H9 (cell line): ENCODE data around the gene AKAP3. TPM values are rescaled to one million over a fixed set of nuclear protein-coding genes. Genes with fewer than 3 reads are reported as not detected.

Source experiments
- DNase-seq: peaks from one replicate; pipeline ENCODE4 v3.0.0-alpha.2; 2017
- H2AFZ ChIP-seq: one replicate; pipeline ENCODE4 v1.6.1; 2013; ENCODE audit warnings: mild to moderate bottlenecking, low read length, control low read depth, moderate library complexity
- H2AK5ac ChIP-seq: 2 replicates; pipeline ENCODE4 v1.6.1; 2013; ENCODE audit warnings: low read length, control low read depth, mixed read lengths; ENCODE audit not compliant: insufficient read length
- H2BK120ac ChIP-seq: one replicate; pipeline ENCODE4 v1.6.1; 2013; ENCODE audit warnings: low read depth, mild to moderate bottlenecking, low read length, control low read depth, inconsistent platforms; ENCODE audit not compliant: poor library complexity, severe bottlenecking
- H2BK12ac ChIP-seq: 2 replicates; pipeline ENCODE4 v1.6.1; 2013; ENCODE audit warnings: low read length, control low read depth, mixed read lengths, low read depth; ENCODE audit not compliant: insufficient read length
- H2BK15ac ChIP-seq: 2 replicates; pipeline ENCODE4 v1.6.1; 2013; ENCODE audit warnings: low read depth, low read length, control low read depth
- H2BK20ac ChIP-seq: one replicate; pipeline ENCODE4 v1.6.1; 2013; ENCODE audit warnings: low read depth, mild to moderate bottlenecking, low read length, control low read depth, inconsistent platforms; ENCODE audit not compliant: poor library complexity, severe bottlenecking
- H2BK5ac ChIP-seq: 2 replicates; pipeline ENCODE4 v1.6.1; 2013; ENCODE audit warnings: low read length, control low read depth, mixed read lengths; ENCODE audit not compliant: insufficient read length
- H3K14ac ChIP-seq: 2 replicates; pipeline ENCODE4 v1.6.1; 2013; ENCODE audit warnings: low read length, control low read depth; ENCODE audit not compliant: insufficient read depth
- H3K18ac ChIP-seq: 2 replicates; pipeline ENCODE4 v1.6.1; 2013; ENCODE audit warnings: low read depth, mild to moderate bottlenecking, mixed read lengths, low read length, control low read depth; ENCODE audit not compliant: insufficient read length
- H3K23ac ChIP-seq: 2 replicates; pipeline ENCODE4 v1.6.1; 2013; ENCODE audit warnings: low read length, control low read depth, mixed read lengths, low read depth; ENCODE audit not compliant: insufficient read length
- H3K23me2 ChIP-seq: 2 replicates; pipeline ENCODE4 v1.6.1; 2013; ENCODE audit warnings: low read depth, mild to moderate bottlenecking, mixed read lengths, low read length, control low read depth; ENCODE audit not compliant: insufficient read length, poor library complexity, severe bottlenecking
- H3K27ac ChIP-seq: 2 replicates; pipeline ENCODE4 v1.5.1; 2013; ENCODE audit warnings: low read length, control low read depth, mixed read lengths, low read depth; ENCODE audit not compliant: insufficient read length
- H3K27me3 ChIP-seq: 2 replicates; pipeline ENCODE4 v1.6.1; 2013; ENCODE audit warnings: low read length, control low read depth, inconsistent platforms; ENCODE audit not compliant: insufficient read depth
- H3K4ac ChIP-seq: 2 replicates; pipeline ENCODE4 v1.6.1; 2013; ENCODE audit warnings: low read depth, mild to moderate bottlenecking, control low read depth, inconsistent platforms, low read length, moderate library complexity
- H3K4me1 ChIP-seq: 2 replicates; pipeline ENCODE4 v1.6.1; 2013; ENCODE audit warnings: low read length, control low read depth, inconsistent platforms; ENCODE audit not compliant: insufficient read depth
- H3K4me2 ChIP-seq: 2 replicates; pipeline ENCODE4 v1.6.1; 2013; ENCODE audit warnings: low read length, control low read depth, mixed read lengths; ENCODE audit not compliant: insufficient read length, insufficient read depth
- H3K56ac ChIP-seq: 2 replicates; pipeline ENCODE4 v1.6.1; 2013; ENCODE audit warnings: low read depth, mild to moderate bottlenecking, mixed read lengths, low read length, control low read depth; ENCODE audit not compliant: insufficient read length
- H3K79me1 ChIP-seq: 2 replicates; pipeline ENCODE4 v1.6.1; 2013; ENCODE audit warnings: low read depth, mild to moderate bottlenecking, moderate library complexity, low read length, control low read depth, inconsistent platforms; ENCODE audit not compliant: insufficient read depth, poor library complexity, severe bottlenecking
- H3K79me2 ChIP-seq: 2 replicates; pipeline ENCODE4 v1.6.1; 2013; ENCODE audit warnings: low read length, control low read depth, inconsistent platforms; ENCODE audit not compliant: insufficient read depth
- H3K9ac ChIP-seq: 2 replicates; pipeline ENCODE4 v1.6.1; 2013; ENCODE audit warnings: low read length, control low read depth, mixed read lengths; ENCODE audit not compliant: insufficient read length; ENCODE audit errors: extremely low read depth
- H3K9me3 ChIP-seq: one replicate; pipeline ENCODE4 v1.6.1; 2013; ENCODE audit warnings: low read depth, low read length, inconsistent platforms; ENCODE audit not compliant: control insufficient read depth
- H3T11ph ChIP-seq: one replicate; pipeline ENCODE4 v1.6.1; 2013; ENCODE audit warnings: mild to moderate bottlenecking, low read length, control low read depth, inconsistent platforms
- H4K20me1 ChIP-seq: one replicate; pipeline ENCODE4 v1.6.1; 2013; ENCODE audit not compliant: control insufficient read depth, insufficient read length, insufficient read depth
- H4K5ac ChIP-seq: 2 replicates; pipeline ENCODE4 v1.6.1; 2013; ENCODE audit warnings: low read depth, mild to moderate bottlenecking, mixed read lengths, low read length, control low read depth; ENCODE audit not compliant: insufficient read length
- H4K8ac ChIP-seq: replicated peaks from 2 replicates; pipeline ENCODE4 v1.6.1; 2013; ENCODE audit warnings: low read length, control low read depth, mixed read lengths, low read depth; ENCODE audit not compliant: insufficient read length
- H4K91ac ChIP-seq: 2 replicates; pipeline ENCODE4 v1.6.1; 2013; ENCODE audit warnings: low read depth, mild to moderate bottlenecking, moderate library complexity, mixed read lengths, low read length, control low read depth; ENCODE audit not compliant: insufficient read length
- H3K27ac Mint-ChIP-seq, 3 experiments: 2 replicates in 2 of 3; 3 replicates in 1 of 3; pipeline ENCODE4 v1.8.0; 2020 to 2021; ENCODE audit warnings: mixed read lengths in 3 of 3, mild to moderate bottlenecking in 1 of 3, moderate library complexity in 1 of 3
- H3K27me3 Mint-ChIP-seq: 2 replicates; pipeline ENCODE4 v1.8.0; 2021; ENCODE audit warnings: low read depth, mild to moderate bottlenecking, moderate library complexity, mixed read lengths
- H3K36me3 Mint-ChIP-seq, 3 experiments: 2 replicates in 2 of 3; 3 replicates in 1 of 3; pipeline ENCODE4 v1.8.0; 2020 to 2021; ENCODE audit warnings: low read depth in 3 of 3, mixed read lengths in 3 of 3; ENCODE audit not compliant: insufficient read depth in 1 of 3
- H3K4me1 Mint-ChIP-seq, 2 experiments: 2 replicates each; pipeline ENCODE4 v1.8.0; 2020; ENCODE audit warnings: mixed read lengths in 2 of 2
- H3K4me3 Mint-ChIP-seq, 2 experiments: 2 replicates in 1 of 2; 3 replicates in 1 of 2; pipeline ENCODE4 v1.8.0; 2020 to 2021; ENCODE audit warnings: mild to moderate bottlenecking in 2 of 2, mixed read lengths in 2 of 2, moderate library complexity in 1 of 2
- H3K9me3 Mint-ChIP-seq, 2 experiments: 2 replicates in 1 of 2; 3 replicates in 1 of 2; pipeline ENCODE4 v1.8.0; 2020; ENCODE audit warnings: mild to moderate bottlenecking in 2 of 2, mixed read lengths in 2 of 2, moderate library complexity in 1 of 2
- WGBS: extraction: QIAGEN DNeasy Blood & Tissue Kit; methylation state at CpG from one replicate; pipeline ENCODE4 v1.1.7; 2013; ENCODE audit warnings: missing lambda C conversion rate, low lambda C conversion rate, mixed read lengths; ENCODE audit not compliant: insufficient read length; ENCODE audit errors: extremely low coverage; 5-methylcytosine and 5-hydroxymethylcytosine counted together
- total RNA-seq: library from RNA; stranded (reverse); gene quantifications from 2 replicates; pipeline ENCODE4 v1.2.1, GENCODE V29; 2021
- TF ChIP-seq, protein P1 (sequence below): fragments of 200-600 bp; sonication (generic); conservative IDR thresholded peaks from 3 replicates; pipeline ENCODE4 v1.8.0; 2021; ENCODE audit warnings: antibody characterized with exemption, mild to moderate bottlenecking

The AKAP3 gene
- total RNA-seq, 1 experiment from 2014 or later = 1.3 TPM

DNA sequence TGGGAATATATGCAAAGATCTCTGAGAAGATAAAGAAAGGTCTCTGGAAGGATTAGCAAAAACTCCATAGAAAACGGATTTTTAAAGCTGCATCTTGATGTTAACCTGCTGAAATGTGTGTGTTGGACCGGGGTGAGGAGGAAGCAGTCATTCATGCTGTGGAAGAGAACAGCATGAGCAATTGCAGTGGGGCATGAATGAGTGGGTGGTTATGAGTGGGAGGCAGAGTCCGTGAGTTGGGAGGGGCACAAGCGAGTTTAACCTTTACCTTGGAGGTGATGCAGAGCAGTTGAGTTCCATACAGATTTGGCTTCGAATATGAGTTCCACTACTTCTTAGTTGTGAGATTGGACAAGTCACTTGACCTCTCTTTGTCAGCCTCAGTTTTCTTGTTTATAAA, 41.9 kb upstream of the AKAP3 start:
- no peaks in the 10 kb centered on the region for H3K27me3 ChIP-seq
- no peaks in the 10 kb centered on the region for H3K4me1 Mint-ChIP-seq
- H3K27me3 Mint-ChIP-seq = no peaks in the 10 kb centered on the region
- no peak overlapping the region for H3K9ac ChIP-seq
- H3K27ac Mint-ChIP-seq = no peak overlapping the region
- no peak overlapping the region for H2AFZ ChIP-seq
- H3K4me2 ChIP-seq = no peak overlapping the region
- no peak for DNase-seq
- no peak overlapping the region for H2BK120ac ChIP-seq
- no peaks in the 10 kb centered on the region for H3K23me2 ChIP-seq
- no peaks in the 10 kb centered on the region for H3K79me2 ChIP-seq
- H3K4ac ChIP-seq = no peak overlapping the region
- H2BK20ac ChIP-seq = no peak overlapping the region
- H3K14ac ChIP-seq = no peak overlapping the region
- no peak overlapping the region for H4K5ac ChIP-seq
- H3K79me1 ChIP-seq = no peaks in the 10 kb centered on the region
- peaks cover 22 to 64% (median 31%) of the 10 kb centered on the region in 3 experiments; a peak in 6 of 7 replicates for H3K36me3 Mint-ChIP-seq
- no peak overlapping the region for H3K27ac ChIP-seq
- no peaks in the 10 kb centered on the region for H3K9me3 ChIP-seq
- H2BK15ac ChIP-seq = no peak overlapping the region
- WGBS = no CpG with 5 or more reads among the region's 5 CpGs
- H3K9me3 Mint-ChIP-seq = no peaks in the 10 kb centered on the region; a peak in 1 of 5 replicates
- H2BK12ac ChIP-seq = no peak overlapping the region
- no peak overlapping the region for H3K4me3 Mint-ChIP-seq
- TF ChIP-seq, protein P1, sequence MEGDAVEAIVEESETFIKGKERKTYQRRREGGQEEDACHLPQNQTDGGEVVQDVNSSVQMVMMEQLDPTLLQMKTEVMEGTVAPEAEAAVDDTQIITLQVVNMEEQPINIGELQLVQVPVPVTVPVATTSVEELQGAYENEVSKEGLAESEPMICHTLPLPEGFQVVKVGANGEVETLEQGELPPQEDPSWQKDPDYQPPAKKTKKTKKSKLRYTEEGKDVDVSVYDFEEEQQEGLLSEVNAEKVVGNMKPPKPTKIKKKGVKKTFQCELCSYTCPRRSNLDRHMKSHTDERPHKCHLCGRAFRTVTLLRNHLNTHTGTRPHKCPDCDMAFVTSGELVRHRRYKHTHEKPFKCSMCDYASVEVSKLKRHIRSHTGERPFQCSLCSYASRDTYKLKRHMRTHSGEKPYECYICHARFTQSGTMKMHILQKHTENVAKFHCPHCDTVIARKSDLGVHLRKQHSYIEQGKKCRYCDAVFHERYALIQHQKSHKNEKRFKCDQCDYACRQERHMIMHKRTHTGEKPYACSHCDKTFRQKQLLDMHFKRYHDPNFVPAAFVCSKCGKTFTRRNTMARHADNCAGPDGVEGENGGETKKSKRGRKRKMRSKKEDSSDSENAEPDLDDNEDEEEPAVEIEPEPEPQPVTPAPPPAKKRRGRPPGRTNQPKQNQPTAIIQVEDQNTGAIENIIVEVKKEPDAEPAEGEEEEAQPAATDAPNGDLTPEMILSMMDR = no peak
- no peak overlapping the region for H3T11ph ChIP-seq
- no peaks in the 10 kb centered on the region for H4K20me1 ChIP-seq
- no peak overlapping the region for H4K8ac ChIP-seq
- H3K23ac ChIP-seq = no peak overlapping the region
- no peak overlapping the region for H3K56ac ChIP-seq
- no peaks in the 10 kb centered on the region for H3K4me1 ChIP-seq
- H3K18ac ChIP-seq = no peak overlapping the region
- H2AK5ac ChIP-seq = no peak overlapping the region
- H4K91ac ChIP-seq = no peak overlapping the region
- no peak overlapping the region for H2BK5ac ChIP-seq
